GM06990 (cell line): ENCODE measurements around the gene ANKS1B.

Experiments used
- DNase-seq: peaks from one replicate; pipeline ENCODE4 v3.0.0-alpha.2; 2011; ENCODE audit not compliant: insufficient read length; ENCODE audit errors: extremely low read depth
- H3K27me3 ChIP-seq: replicated peaks from 2 replicates; pipeline ENCODE4 v1.6.0; 2011; ENCODE audit warnings: low read length; ENCODE audit not compliant: control insufficient read depth, insufficient read depth
- H3K36me3 ChIP-seq: 2 replicates; pipeline ENCODE4 v1.5.1; 2011; ENCODE audit warnings: low read length; ENCODE audit not compliant: control insufficient read depth, insufficient read depth
- H3K4me3 ChIP-seq: replicated peaks from 2 replicates; pipeline ENCODE4 v1.5.1; 2011; ENCODE audit warnings: low read depth, mild to moderate bottlenecking, control low read depth, low read length
- TF ChIP-seq, protein P1 (sequence below): IDR thresholded peaks from 2 replicates; pipeline ENCODE4 v1.5.1; 2011; ENCODE audit warnings: low read length, control low read depth, mild to moderate bottlenecking, inconsistent platforms; ENCODE audit not compliant: insufficient read depth, poor library complexity, severe bottlenecking

Gene ANKS1B

DNA sequence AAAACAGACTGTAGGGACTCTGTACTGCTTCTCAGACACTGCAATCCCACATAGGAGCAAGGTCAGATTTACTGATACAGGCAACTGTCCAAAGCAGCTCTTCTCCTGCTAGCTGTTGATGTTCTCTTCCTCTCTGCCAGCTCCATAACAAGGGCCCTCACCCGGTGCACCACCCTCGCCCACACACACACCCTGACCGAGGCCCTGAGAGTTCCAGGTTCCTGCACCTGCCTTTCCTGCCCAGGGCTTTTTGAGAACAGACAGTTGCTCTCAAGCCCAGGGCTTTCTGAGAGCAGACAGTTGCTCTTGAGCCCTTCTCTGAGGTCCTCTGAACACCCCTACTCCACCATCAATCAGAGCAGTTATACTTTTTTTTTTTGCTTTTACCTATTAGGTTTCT lies 571.0 kb downstream of the ANKS1B start:
- DNase-seq, result no peak
- Histone ChIP-seq H3K4me3 (no peak overlapping the region), H3K36me3 (no peaks in the 10 kb centered on the region), H3K27me3 (no peaks in the 10 kb centered on the region)
- TF ChIP-seq, protein P1, sequence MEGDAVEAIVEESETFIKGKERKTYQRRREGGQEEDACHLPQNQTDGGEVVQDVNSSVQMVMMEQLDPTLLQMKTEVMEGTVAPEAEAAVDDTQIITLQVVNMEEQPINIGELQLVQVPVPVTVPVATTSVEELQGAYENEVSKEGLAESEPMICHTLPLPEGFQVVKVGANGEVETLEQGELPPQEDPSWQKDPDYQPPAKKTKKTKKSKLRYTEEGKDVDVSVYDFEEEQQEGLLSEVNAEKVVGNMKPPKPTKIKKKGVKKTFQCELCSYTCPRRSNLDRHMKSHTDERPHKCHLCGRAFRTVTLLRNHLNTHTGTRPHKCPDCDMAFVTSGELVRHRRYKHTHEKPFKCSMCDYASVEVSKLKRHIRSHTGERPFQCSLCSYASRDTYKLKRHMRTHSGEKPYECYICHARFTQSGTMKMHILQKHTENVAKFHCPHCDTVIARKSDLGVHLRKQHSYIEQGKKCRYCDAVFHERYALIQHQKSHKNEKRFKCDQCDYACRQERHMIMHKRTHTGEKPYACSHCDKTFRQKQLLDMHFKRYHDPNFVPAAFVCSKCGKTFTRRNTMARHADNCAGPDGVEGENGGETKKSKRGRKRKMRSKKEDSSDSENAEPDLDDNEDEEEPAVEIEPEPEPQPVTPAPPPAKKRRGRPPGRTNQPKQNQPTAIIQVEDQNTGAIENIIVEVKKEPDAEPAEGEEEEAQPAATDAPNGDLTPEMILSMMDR, result no peak

DNA sequence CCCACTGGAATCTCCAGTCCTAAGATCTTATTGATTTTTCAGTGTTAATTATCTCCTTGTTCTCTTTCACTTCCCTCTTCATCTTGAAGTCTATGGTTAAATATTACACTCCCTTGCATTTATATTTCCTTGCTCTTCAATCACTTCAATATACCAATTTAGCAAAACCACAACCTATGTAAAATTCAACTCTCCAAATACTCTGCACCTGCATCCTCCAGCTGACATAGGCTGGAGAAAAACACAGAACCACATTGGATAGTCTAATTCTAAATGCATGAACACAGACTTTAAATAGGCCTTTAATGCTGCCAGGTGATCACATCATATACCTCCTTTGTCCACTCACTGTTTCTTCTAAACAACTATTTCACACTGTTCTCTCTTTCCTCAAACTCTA lies 591.0 kb downstream of the ANKS1B start:
- H3K4me3 ChIP-seq, result no peak overlapping the region
- no peaks in the 10 kb centered on the region for H3K36me3 ChIP-seq
- no peaks in the 10 kb centered on the region for H3K27me3 ChIP-seq
- no peak for DNase-seq
- TF ChIP-seq, protein P1, result no peak

DNA sequence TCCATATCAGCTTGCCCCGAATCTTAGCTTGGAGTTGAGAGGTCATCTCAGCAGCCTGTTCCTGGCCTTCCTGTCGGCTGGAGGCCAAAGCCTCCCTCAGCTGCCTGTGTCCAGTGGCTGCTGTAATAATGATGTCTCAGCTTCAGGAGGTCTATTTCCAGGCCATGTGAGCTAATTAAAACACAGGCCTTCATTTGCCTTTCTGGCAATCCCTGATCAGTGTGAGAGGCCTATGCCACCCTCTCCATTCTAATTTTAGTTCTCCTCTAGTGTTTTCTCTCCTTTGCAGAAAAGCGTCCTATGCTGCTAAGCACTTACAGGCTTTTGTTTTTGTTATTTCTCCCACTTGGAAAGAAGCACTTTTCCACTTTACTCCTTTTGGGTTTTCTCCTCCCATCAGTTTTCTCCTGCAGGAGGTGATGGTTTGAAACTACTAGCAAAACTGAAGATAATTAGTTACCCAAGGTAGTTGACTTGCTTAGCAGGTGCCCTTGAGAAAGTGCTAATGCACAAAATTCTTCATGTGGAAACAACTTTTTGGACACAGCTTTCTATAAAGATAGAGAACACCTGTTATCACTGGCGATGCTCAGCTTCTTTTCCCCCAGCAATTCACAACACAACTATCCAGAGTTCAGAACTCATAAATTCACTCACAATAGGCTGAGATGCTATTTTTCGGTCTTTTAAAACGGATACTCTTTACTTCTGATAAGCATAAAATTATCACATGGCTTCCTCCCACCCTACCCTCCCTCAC lies 592.5 kb downstream of the ANKS1B start:
- no peak for DNase-seq
- no peak overlapping the region for H3K4me3 ChIP-seq
- TF ChIP-seq, protein P1, result no peak
- no peaks in the 10 kb centered on the region for H3K27me3 ChIP-seq
- H3K36me3 ChIP-seq, result no peaks in the 10 kb centered on the region

DNA sequence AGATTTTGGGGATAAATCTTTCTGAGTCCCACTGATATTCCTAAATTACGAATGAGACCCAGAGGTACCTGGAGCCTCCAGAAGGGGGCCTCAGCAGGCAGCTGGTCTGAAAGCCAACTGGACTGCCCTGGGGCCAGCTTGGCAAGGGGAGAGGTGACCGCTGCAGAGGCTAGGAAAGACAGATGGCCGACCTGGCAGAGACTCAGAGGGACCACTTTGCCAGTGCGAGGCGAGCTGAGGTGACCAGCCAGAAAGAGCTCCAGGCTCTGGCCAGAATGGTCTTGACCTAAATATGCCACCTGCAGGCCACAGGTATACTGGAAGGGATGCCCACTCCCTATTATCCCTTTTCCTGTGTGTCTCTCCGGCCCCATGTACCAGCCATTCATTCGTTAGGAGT lies 594.0 kb downstream of the ANKS1B start:
- no peak for DNase-seq
- H3K4me3 ChIP-seq, result no peak overlapping the region
- H3K27me3 ChIP-seq, result no peaks in the 10 kb centered on the region
- TF ChIP-seq, protein P1, result peak; percentile 67
- no peaks in the 10 kb centered on the region for H3K36me3 ChIP-seq

DNA sequence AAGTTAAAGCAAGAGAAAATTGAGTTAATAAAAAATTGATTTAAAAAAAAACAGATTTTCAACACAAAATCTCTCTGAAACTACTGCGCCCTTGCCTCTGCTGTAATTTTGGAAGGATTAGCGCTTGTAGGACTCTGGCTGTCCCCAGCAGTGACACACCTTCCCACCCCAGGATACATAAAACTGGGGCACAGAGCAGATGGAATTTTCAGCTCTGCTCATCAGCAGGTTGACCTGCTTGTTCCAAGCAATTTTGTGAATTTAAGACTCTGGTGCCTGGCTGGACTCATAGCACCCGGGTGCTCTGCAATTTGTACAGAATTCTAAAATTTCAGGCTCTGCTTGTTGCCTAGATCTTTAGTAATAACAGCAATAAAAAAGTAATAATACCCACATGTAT lies 595.0 kb downstream of the ANKS1B start:
- TF ChIP-seq, protein P1, result no peak
- no peak for DNase-seq

More for the DNA sequence above, 595.0 kb downstream of the ANKS1B start:
- Histone ChIP-seq H3K4me3 (no peak overlapping the region), H3K27me3 (no peaks in the 10 kb centered on the region), H3K36me3 (no peaks in the 10 kb centered on the region)
